CD4-positive, alpha-beta T cell treated with Interleukin-12 subunit alpha and Interleukin-12 subunit beta, for 1 hour (primary cell): ENCODE measurements around the gene BUD13.
A peak's percentile ranks its signal among the peaks of the same experiment; 100 is the strongest.

Source experiments
- DNase-seq: peaks from one replicate; pipeline ENCODE4 v3.0.0-alpha.2; 2020

The BUD13 gene

GRCh38 chr11:116742104-116742503 is 30.7 kb downstream of the BUD13 start:
- DNase-seq, result no peak

GRCh38 chr11:116740741-116741140 is 32.0 kb downstream of the BUD13 start:
- no peak for DNase-seq

- no peak for DNase-seq
These were observed 33.8 kb downstream of the BUD13 start for GRCh38 chr11:116738975-116739374.

DNA sequence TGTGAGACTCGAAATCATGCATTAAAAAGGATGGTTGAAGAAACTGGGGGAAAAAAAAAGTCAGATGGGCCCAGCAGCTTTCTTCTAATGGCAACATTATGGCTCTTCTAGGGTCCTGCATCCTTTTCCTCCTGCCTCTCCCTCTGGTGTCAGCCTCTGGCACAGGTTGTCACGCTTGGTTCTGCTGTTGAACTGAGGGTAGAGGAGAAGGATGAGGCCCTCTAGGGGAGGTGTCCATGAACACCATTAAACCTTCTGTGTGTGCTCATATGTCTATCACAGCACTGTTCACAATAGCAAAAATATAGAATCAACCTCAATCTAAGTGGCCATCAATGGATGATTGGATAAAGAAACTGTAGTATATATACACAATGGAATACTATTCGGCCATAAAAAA is 36.0 kb downstream of the BUD13 start:
- no peak for DNase-seq

- DNase-seq, result no peak
These were observed 38.7 kb downstream of the BUD13 start for GRCh38 chr11:116733969-116734508.

DNA sequence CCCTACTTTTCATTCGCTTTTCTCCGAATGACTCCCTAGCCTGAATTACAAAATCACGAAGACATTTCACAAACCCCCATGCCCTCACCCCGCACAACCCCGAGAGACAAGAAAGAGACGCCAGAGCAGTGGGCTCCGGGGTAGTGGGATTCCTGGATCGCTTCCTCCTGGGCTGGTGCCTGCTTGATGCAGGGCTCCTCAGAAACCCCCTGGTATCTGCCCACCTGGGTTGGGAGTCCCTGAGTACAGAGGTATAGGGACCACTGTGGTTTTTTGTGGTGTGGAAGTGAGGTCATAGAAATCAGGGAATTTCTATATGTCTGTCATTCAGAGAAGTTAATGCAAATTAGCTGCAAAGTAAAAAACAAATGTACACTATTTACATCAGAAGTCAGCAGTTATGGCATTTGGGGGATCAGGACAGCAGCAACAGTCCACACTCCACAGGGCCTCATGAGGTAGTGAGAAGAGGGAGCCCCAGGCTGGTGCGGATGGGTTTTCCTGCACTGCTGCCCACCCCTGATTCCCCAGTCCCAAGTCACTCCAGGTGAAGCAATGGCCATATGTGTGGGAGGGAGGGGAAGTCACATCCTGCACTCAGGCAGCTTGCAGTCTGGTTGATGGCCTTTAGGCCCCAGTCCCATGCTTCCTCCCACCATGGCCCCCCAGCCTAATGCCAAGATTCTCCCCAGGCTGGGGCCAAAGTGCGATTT is 39.6 kb downstream of the BUD13 start:
- no peak for DNase-seq

DNA sequence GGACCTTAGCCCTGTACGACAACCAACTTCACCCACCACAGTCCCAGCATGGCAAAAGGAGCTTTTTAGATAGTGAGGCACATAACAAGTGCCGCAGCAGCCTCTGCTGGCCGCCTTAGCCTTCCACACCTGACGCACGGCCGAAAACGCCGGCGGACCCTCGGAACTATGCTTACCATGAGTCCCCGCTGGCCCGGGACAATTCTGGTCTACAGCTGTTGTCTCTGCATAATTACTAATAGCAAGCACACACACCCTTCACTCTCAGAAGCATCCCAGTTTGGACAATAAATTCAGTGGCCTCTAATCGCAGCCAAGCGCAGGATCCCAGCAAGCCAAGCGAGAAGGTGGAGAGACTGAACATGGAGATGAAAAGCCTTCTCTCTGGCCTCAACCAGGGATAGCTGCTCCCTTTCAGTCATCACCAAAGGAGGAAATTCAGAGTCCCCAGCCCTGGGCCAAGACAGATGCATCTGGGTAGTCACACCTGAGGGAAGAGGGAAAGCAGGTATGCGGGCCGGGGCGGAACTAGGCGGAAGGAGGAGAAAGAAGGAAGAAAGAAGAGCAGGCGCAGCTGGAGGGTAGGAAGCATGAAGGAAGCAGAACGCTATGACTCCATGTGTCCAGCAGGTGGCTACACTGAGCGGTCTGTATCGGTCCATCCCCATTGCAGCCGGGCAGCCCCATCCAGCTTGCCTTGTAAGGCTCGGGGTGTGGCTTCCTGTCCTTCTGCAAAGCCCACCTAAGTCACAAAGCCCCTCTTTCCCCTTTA is 40.3 kb downstream of the BUD13 start:
- peak; percentile 60 for DNase-seq

DNA sequence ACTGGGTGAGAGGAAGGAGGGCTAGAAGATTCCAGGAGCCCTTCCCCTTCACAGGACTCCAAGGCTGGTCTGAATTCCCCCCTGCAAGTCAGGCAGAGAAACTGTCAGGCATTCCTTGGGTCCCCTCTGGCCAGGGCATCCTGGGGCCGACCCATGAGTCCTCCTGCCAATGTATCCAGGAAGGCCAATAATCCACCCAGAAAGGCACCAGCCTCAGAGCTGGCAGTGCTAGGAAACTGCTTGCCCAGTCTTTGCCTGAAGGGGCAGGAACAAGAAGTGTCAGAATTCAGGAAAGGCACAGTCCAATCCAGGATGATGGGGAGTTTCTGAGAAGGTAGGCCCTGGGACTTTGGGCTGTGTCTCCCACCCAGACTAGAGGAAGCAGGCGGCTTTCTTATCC is 41.0 kb downstream of the BUD13 start:
- no peak for DNase-seq

- no peak for DNase-seq
These were observed 41.6 kb downstream of the BUD13 start for GRCh38 chr11:116731097-116731761.

DNA sequence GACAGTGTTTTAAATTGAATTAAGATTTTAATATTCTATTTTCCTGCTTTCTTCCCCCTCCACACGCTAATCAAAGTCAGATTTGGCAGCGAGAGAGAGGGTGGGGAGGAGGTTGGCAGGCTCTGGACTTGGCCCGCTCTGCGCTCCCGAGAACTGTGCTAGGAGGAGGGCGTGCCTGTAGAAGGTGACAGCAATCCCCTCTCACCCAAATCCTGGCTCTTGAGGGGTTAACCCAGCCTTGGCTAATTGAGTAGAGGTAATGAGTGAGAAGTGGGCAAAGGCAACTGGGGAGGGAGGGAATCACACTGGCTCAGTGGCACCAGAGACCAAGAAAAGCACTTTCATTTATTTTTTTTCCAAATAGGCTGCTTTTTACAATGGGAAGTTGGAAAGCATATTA is 42.2 kb downstream of the BUD13 start:
- DNase-seq, result no peak

GRCh38 chr11:116730241-116730561 is 42.6 kb downstream of the BUD13 start:
- no peak for DNase-seq

DNA sequence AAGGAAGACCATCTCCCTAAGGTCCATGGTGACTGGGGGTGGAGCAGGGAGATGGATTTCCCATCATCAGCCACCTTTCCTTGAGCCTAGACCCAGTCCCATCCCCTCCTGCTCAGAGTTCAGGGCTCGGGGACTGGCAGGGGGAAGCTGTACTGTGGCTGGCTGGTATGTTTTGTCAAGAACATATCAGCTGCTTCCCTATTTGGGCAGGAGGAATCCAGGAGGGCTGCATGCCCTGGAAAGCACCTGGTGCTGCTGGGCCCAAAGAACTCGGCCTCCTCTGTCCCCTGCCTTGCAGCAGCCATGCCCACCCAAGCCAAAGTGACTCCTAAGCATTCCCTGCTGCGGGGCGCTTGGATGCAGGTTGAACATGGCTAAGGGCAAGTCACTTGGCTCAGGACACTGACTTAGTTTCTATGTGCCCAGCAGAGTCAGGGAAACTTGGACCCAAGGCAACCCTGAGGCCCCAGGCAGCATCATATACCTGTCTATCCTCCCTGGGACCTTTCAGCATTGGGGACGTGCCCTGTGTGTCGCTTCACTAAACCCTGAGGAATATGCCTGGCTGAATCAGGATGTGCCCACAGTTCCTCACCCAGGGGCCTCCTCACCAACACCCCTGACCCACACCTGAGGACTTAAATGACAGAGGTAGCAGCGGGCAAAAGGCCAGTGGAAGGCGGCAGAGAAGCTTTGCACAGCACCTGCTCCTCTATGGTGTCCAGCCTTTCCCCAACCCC is 43.1 kb downstream of the BUD13 start:
- DNase-seq, result no peak

- DNase-seq, result no peak
These were observed 44.8 kb downstream of the BUD13 start for GRCh38 chr11:116727990-116728389.

- no peak for DNase-seq
These were observed 47.2 kb downstream of the BUD13 start for GRCh38 chr11:116725434-116726221.

- no peak for DNase-seq
These were observed 48.0 kb downstream of the BUD13 start for GRCh38 chr11:116724813-116725212.

DNA sequence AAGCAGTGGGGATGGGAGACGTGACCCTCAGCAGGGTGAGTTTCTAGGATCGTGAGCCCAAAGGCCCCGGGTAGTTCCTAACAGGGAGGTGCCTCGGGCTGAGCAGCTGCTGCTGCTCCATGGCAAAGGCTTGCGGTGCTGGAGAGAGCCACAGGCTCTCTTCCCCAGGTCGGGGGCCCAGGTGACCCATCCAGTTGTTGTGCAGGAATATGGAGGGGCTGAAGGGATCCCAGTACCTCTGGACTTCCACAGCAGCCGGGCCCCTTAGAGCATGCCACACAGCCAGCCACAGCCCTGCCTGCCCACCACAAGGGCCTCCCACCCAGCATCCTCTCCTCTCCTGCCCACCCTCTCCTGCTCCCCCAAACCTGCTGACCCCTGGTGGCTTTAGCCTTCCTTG is 49.3 kb downstream of the BUD13 start:
- DNase-seq, result no peak

- no peak for DNase-seq
These were observed 50.8 kb downstream of the BUD13 start for GRCh38 chr11:116721988-116722387.

- no peak for DNase-seq
These were observed 51.9 kb downstream of the BUD13 start for GRCh38 chr11:116720895-116721294.

DNA sequence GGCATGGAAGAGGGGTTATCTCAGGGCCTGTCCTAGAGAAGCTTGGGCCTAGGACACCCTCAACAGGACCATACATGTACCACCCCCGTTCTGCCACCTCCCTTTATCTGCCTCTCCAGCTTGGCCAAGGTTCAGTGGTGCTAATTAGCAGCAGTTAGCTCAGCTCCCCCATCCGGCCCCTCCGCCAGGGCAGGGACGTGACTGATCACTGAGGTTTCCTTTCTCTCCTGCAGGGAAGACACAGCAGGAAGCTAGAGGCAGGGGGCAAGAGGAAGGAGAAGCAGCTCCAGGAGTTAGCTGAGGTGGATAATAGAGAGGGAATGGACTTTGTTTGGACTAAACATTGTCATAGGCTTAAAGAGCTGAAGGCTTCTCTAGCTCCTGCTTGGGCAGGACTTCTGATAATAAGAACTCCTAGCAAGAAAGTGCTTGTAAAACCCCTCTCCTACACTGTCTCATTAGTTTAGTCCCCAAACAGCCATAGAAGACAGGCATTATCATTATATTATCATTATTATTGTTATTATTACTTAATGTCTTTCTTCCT is 53.8 kb downstream of the BUD13 start:
- no peak for DNase-seq

- no peak for DNase-seq
These were observed 56.2 kb downstream of the BUD13 start for GRCh38 chr11:116716621-116717020.

GRCh38 chr11:116715383-116715782 is 57.4 kb downstream of the BUD13 start:
- no peak for DNase-seq

DNA sequence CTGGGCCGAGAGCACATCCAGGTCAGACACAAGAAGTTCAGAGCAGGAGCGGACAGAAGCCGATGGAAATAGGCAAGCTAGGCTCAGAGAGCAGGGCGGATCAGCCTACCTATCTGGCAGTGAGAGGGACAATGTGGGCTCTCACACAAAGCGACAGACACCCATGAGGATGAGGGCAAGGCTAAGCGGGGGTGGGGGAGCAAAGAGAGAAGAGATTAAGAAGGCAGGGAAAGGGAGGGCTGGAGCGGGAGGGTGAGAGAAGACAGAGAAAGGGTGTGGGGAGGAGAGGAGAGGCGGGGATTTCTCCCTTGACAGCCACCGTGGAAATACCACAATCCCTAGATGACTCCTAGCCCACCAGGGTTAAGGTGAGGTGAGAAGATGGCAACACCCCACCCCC is 57.9 kb downstream of the BUD13 start:
- DNase-seq, result no peak
